Mesendoderm (in vitro differentiated cells): ENCODE results near the gene RAMAC.
"Not testable (repeated sequence)": the region's sequence is repeated elsewhere in the genome, so short reads cannot be mapped to it uniquely, and the experiment has no call there.

Experiments used
- DNase-seq: peaks from one replicate; pipeline ENCODE4 v3.0.0; 2013
- H2AK5ac ChIP-seq: 2 replicates; pipeline ENCODE4 v1.6.1; 2013; ENCODE audit warnings: low read length, inconsistent platforms
- H2BK120ac ChIP-seq: 2 replicates; pipeline ENCODE4 v1.6.1; 2013; ENCODE audit warnings: low read depth, mild to moderate bottlenecking, low read length, moderate library complexity, mixed read lengths
- H2BK15ac ChIP-seq: replicated peaks from 2 replicates; pipeline ENCODE4 v1.6.1; 2013; ENCODE audit warnings: low read depth, mild to moderate bottlenecking, moderate library complexity
- H2BK5ac ChIP-seq: 2 replicates; pipeline ENCODE4 v1.6.1; 2013; ENCODE audit warnings: low read length, inconsistent platforms
- H3K18ac ChIP-seq: 2 replicates; pipeline ENCODE4 v1.6.1; 2013; ENCODE audit warnings: mild to moderate bottlenecking, low read length, mixed read lengths
- H3K23ac ChIP-seq: one replicate; pipeline ENCODE4 v1.6.1; 2013; ENCODE audit warnings: low read length
- H3K27ac ChIP-seq: 2 replicates; pipeline ENCODE4 v1.5.1; 2013; ENCODE audit warnings: low read depth, mild to moderate bottlenecking, inconsistent platforms, low read length, moderate library complexity
- H3K27me3 ChIP-seq: 2 replicates; pipeline ENCODE4 v1.6.1; 2013; ENCODE audit warnings: low read length, control low read depth, mild to moderate bottlenecking, inconsistent platforms; ENCODE audit not compliant: insufficient read depth, poor library complexity
- H3K36me3 ChIP-seq: 2 replicates; pipeline ENCODE4 v1.6.1; 2013; ENCODE audit warnings: low read length, inconsistent platforms; ENCODE audit not compliant: control insufficient read depth, insufficient read depth
- H3K4ac ChIP-seq: one replicate; pipeline ENCODE4 v1.6.1; 2013; ENCODE audit warnings: low read depth, mild to moderate bottlenecking, low read length, moderate library complexity
- H3K4me1 ChIP-seq: 2 replicates; pipeline ENCODE4 v1.6.1; 2013; ENCODE audit warnings: low read depth, low read length, inconsistent platforms; ENCODE audit not compliant: control insufficient read depth
- H3K4me2 ChIP-seq: 2 replicates; pipeline ENCODE4 v1.6.1; 2013; ENCODE audit warnings: low read length
- H3K4me3 ChIP-seq: 2 replicates; pipeline ENCODE4 v1.5.1; 2013; ENCODE audit warnings: mild to moderate bottlenecking, low read length
- H3K56ac ChIP-seq: one replicate; pipeline ENCODE4 v1.6.1; 2013; ENCODE audit warnings: low read length
- H3K79me1 ChIP-seq: 2 replicates; pipeline ENCODE4 v1.6.1; 2013; ENCODE audit warnings: low read length, inconsistent platforms
- H3K79me2 ChIP-seq: 2 replicates; pipeline ENCODE4 v1.6.1; 2013; ENCODE audit warnings: mild to moderate bottlenecking, low read length; ENCODE audit not compliant: control insufficient read depth, insufficient read depth
- H3K9ac ChIP-seq: 2 replicates; pipeline ENCODE4 v1.6.1; 2013; ENCODE audit warnings: low read length, inconsistent platforms
- H4K5ac ChIP-seq: one replicate; pipeline ENCODE4 v1.6.1; 2013; ENCODE audit warnings: low read length
- H4K8ac ChIP-seq: one replicate; pipeline ENCODE4 v1.6.1; 2013; ENCODE audit warnings: low read depth, mild to moderate bottlenecking, control low read depth, low read length, moderate library complexity
- WGBS: extraction: QIAGEN DNeasy Blood & Tissue Kit; methylation state at CpG from one replicate; pipeline ENCODE4 v1.1.7; 2013; ENCODE audit warnings: low lambda C conversion rate, missing lambda C conversion rate; ENCODE audit not compliant: insufficient coverage; ENCODE audit errors: extremely low coverage; 5-methylcytosine and 5-hydroxymethylcytosine counted together

The RAMAC gene

DNA sequence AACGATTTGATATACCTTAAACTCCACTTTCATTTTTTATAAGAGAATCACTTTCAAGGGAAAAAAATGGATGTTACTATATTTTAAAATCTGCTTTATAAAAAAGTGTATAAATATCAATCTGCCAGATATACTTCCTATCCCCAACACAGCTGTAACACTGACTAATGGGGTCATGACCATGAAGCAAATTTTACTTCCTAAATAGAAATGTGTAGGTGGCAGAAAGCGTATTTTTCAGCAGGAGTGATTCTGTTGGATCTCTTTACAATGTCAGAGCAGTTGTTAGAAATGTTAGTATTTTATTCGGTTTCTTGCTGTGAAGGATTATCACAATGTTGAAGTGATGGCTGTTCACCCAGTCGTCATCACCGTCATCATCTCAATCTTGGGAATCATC lies 30.9 kb downstream of the RAMAC start:
- WGBS, result no CpG with 5 or more reads among the region's 5 CpGs
- H3K4me3 ChIP-seq, result no peak overlapping the region

GRCh38 chr15:83018436-83018835 lies 32.4 kb downstream of the RAMAC start:
- H3K18ac ChIP-seq, result no peak overlapping the region
- H2BK15ac ChIP-seq, result no peak overlapping the region
- WGBS, result no CpG with 5 or more reads among the region's 2 CpGs
- H3K27ac ChIP-seq, result no peak overlapping the region
- no peak overlapping the region for H4K8ac ChIP-seq
- no peaks in the 10 kb centered on the region for H3K4me1 ChIP-seq
- H3K4ac ChIP-seq, result no peak overlapping the region
- H3K79me1 ChIP-seq, result no peaks in the 10 kb centered on the region
- no peak overlapping the region for H2BK5ac ChIP-seq
- no peak overlapping the region for H3K4me3 ChIP-seq
- H3K79me2 ChIP-seq, result no peaks in the 10 kb centered on the region
- no peaks in the 10 kb centered on the region for H3K27me3 ChIP-seq
- H3K23ac ChIP-seq, result no peak overlapping the region
- no peak overlapping the region for H3K9ac ChIP-seq
- H3K36me3 ChIP-seq, result peaks cover 2% of the 10 kb centered on the region
- H3K4me2 ChIP-seq, result no peak overlapping the region
- no peak overlapping the region for H2AK5ac ChIP-seq
- no peak for DNase-seq
- no peak overlapping the region for H3K56ac ChIP-seq
- no peak overlapping the region for H2BK120ac ChIP-seq
- no peak overlapping the region for H4K5ac ChIP-seq

More for the DNA sequence above, 30.9 kb downstream of the RAMAC start:
- H2AK5ac ChIP-seq, result no peak overlapping the region
- H3K18ac ChIP-seq, result no peak overlapping the region
- H3K36me3 ChIP-seq, result peaks cover 2% of the 10 kb centered on the region
- H2BK5ac ChIP-seq, result no peak overlapping the region
- H3K79me2 ChIP-seq, result no peaks in the 10 kb centered on the region
- H2BK120ac ChIP-seq, result no peak overlapping the region
- no peak overlapping the region for H3K4me2 ChIP-seq
- no peak overlapping the region for H4K8ac ChIP-seq
- no peaks in the 10 kb centered on the region for H3K27me3 ChIP-seq
- no peak overlapping the region for H2BK15ac ChIP-seq
- no peak overlapping the region for H3K4ac ChIP-seq
- no peak overlapping the region for H3K27ac ChIP-seq
- no peaks in the 10 kb centered on the region for H3K79me1 ChIP-seq
- H3K9ac ChIP-seq, result no peak overlapping the region
- H4K5ac ChIP-seq, result no peak overlapping the region
- no peak for DNase-seq
- H3K4me1 ChIP-seq, result no peaks in the 10 kb centered on the region
- no peak overlapping the region for H3K56ac ChIP-seq
- H3K23ac ChIP-seq, result no peak overlapping the region

DNA sequence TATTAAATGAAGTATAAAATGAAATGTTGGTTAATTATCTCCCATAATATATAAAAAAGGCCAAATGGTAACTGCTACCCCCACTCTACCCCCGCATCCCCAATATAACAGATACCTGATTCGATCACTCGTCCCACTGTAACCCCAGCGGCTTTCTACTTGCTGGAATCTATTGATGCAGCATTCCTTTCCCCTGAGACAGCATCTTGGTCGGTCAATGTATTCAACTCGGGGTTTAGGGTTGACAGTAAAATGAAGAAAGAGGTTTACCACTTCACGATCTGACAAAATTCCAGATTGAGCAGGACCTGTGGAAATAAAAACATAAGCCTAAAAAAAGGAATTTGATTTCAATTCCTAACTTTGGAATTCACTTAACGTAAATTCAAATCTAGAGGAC lies 44.0 kb downstream of the RAMAC start:
- H3K36me3 ChIP-seq, result no peaks in the 10 kb centered on the region

GRCh38 chr15:83031234-83031633 lies 45.2 kb downstream of the RAMAC start:
- H3K4me3 ChIP-seq, H3K27me3 ChIP-seq, H3K79me1 ChIP-seq, H3K23ac ChIP-seq, H2AK5ac ChIP-seq, H3K36me3 ChIP-seq, H4K8ac ChIP-seq, H2BK15ac ChIP-seq, H2BK5ac ChIP-seq, H3K4me2 ChIP-seq, H2BK120ac ChIP-seq, H4K5ac ChIP-seq, DNase-seq, H3K18ac ChIP-seq, H3K4me1 ChIP-seq, H3K56ac ChIP-seq, H3K4ac ChIP-seq, H3K79me2 ChIP-seq, H3K27ac ChIP-seq, H3K9ac ChIP-seq: not testable (repeated sequence)
- WGBS, result no CpG with 5 or more reads among the region's 6 CpGs

More for the DNA sequence above, 44.0 kb downstream of the RAMAC start:
- Histone ChIP-seq H3K4ac (no peak overlapping the region), H3K27me3 (no peaks in the 10 kb centered on the region), H3K56ac (no peak overlapping the region), H4K5ac (no peak overlapping the region), H3K23ac (no peak overlapping the region), H4K8ac (no peak overlapping the region), H3K79me1 (no peaks in the 10 kb centered on the region), H3K18ac (no peak overlapping the region), H3K79me2 (peaks cover 3% of the 10 kb centered on the region), H2BK15ac (no peak overlapping the region), H3K4me1 (no peaks in the 10 kb centered on the region), H2BK120ac (no peak overlapping the region), H3K4me3 (no peak overlapping the region), H3K4me2 (no peak overlapping the region), H2AK5ac (no peak overlapping the region), H3K9ac (no peak overlapping the region), H3K27ac (no peak overlapping the region), H2BK5ac (no peak overlapping the region)
- WGBS, result no CpG with 5 or more reads among the region's 8 CpGs
- peak; percentile 87 for DNase-seq

GRCh38 chr15:83036253-83036652 lies 50.2 kb downstream of the RAMAC start:
- Histone ChIP-seq H3K79me2 (peaks cover 16% of the 10 kb centered on the region), H3K4me3 (no peak overlapping the region), H3K4me1 (no peaks in the 10 kb centered on the region), H2BK5ac (no peak overlapping the region), H3K27me3 (no peaks in the 10 kb centered on the region), H2AK5ac (no peak overlapping the region), H3K18ac (no peak overlapping the region), H4K8ac (no peak overlapping the region), H3K4ac (no peak overlapping the region), H2BK15ac (no peak overlapping the region), H3K36me3 (no peaks in the 10 kb centered on the region), H3K23ac (no peak overlapping the region), H3K4me2 (no peak overlapping the region), H3K79me1 (no peaks in the 10 kb centered on the region), H2BK120ac (no peak overlapping the region), H3K27ac (no peak overlapping the region), H4K5ac (no peak overlapping the region), H3K9ac (no peak overlapping the region), H3K56ac (no peak overlapping the region)
- DNase-seq, result no peak
- WGBS, result no CpG with 5 or more reads among the region's 6 CpGs

DNA sequence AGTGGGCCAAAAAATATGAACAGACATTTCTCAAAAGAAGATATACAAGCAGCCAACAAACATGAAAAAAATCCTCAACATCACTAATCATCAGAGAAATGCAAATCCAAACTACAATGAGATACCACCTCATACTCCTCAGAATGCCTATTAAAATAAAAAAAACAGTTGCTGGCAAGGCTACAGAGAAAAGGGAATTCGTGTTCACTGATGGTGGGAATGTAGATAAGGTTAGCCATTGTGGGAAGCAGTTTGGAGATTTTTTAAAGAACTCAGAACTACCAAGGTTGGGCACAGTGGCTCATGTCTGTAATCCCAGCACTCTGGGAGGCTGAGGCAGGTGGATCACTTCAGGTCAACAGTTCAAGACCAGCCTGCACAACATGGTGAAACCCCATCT lies 53.2 kb downstream of the RAMAC start:
- Histone ChIP-seq H3K79me1 (peaks cover 2% of the 10 kb centered on the region), H3K23ac (no peak overlapping the region), H2AK5ac (no peak overlapping the region), H2BK120ac (no peak overlapping the region), H3K9ac (no peak overlapping the region), H3K56ac (no peak overlapping the region), H3K4me1 (no peaks in the 10 kb centered on the region), H3K27ac (no peak overlapping the region), H3K36me3 (no peaks in the 10 kb centered on the region), H3K4ac (no peak overlapping the region), H3K79me2 (peaks cover 13% of the 10 kb centered on the region), H2BK5ac (no peak overlapping the region), H3K4me2 (no peak overlapping the region), H3K18ac (no peak overlapping the region), H4K5ac (no peak overlapping the region), H4K8ac (no peak overlapping the region), H2BK15ac (no peak overlapping the region), H3K27me3 (no peaks in the 10 kb centered on the region), H3K4me3 (no peak overlapping the region)
- DNase-seq, result no peak
- WGBS, result no CpG with 5 or more reads among the region's 1 CpG
